Activated effector memory CD4-positive, alpha-beta T cell treated with Interleukin-2 at 50 U/mL for 16 hours (primary cell): Measurements from ENCODE around the gene KHK.
A peak's percentile ranks its signal among the peaks of the same experiment; 100 is the strongest.

Source experiments
- DNase-seq: peaks from one replicate; pipeline ENCODE4 v3.0.0-alpha.2; 2020

Gene KHK

GRCh38 chr2:27086724-27087593 lies at the start of gene KHK:
TSS of gene KHK (plus strand) at chr2:27086772. CDS start at chr2:27087260, 488 bp downstream.
- DNase-seq, result no peak

- no peak for DNase-seq
Measured at GRCh38 chr2:27038012-27038411, 48.6 kb upstream of the KHK start.

GRCh38 chr2:27038631-27039339 lies 47.8 kb upstream of the KHK start:
- DNase-seq, result no peak

GRCh38 chr2:27039426-27039825 lies 47.1 kb upstream of the KHK start:
- DNase-seq, result no peak

- DNase-seq, result no peak
Measured at GRCh38 chr2:27039871-27040270, 46.7 kb upstream of the KHK start.

GRCh38 chr2:27040282-27040681 lies 46.3 kb upstream of the KHK start:
- no peak for DNase-seq

- DNase-seq, result no peak
Measured at GRCh38 chr2:27041752-27042151, 44.8 kb upstream of the KHK start.

- DNase-seq, result no peak
Measured at GRCh38 chr2:27042159-27042661, 44.4 kb upstream of the KHK start.

GRCh38 chr2:27042985-27043634 lies 43.5 kb upstream of the KHK start:
- no peak for DNase-seq

GRCh38 chr2:27049422-27050280 lies 36.9 kb upstream of the KHK start:
- DNase-seq, result no peak

GRCh38 chr2:27050281-27050995 lies 36.1 kb upstream of the KHK start:
- DNase-seq, result peak; percentile 87

- peak; percentile 95 for DNase-seq
Measured at GRCh38 chr2:27050996-27051901, 35.3 kb upstream of the KHK start, which contains the start of gene AGBL5. TSS of gene AGBL5 (plus strand) at chr2:27051668. CDS start at chr2:27052959, 1,291 bp downstream.

GRCh38 chr2:27051902-27052645 lies 34.5 kb upstream of the KHK start:
- DNase-seq, result no peak

GRCh38 chr2:27053321-27053720 lies 33.3 kb upstream of the KHK start:
- DNase-seq, result no peak

- no peak for DNase-seq
Measured at GRCh38 chr2:27053776-27054175, 32.8 kb upstream of the KHK start.

- no peak for DNase-seq
Measured at GRCh38 chr2:27054721-27055120, 31.9 kb upstream of the KHK start.

GRCh38 chr2:27057184-27057583 lies 29.4 kb upstream of the KHK start:
- DNase-seq, result no peak

GRCh38 chr2:27058210-27058609 lies 28.4 kb upstream of the KHK start:
- DNase-seq, result no peak

- DNase-seq, result no peak
Measured at GRCh38 chr2:27059141-27059820, 27.3 kb upstream of the KHK start.
